Activated T-cell treated with anti-CD3 and anti-CD28 coated beads, Interleukin-2, amount 50 U/mL, for 48 hours (primary cell): Measurements from ENCODE around the gene OR5AU1.

Experiments
- DNase-seq, 2 experiments: peaks; one replicate each; pipeline ENCODE4 v3.0.0-alpha.2; 2020

The OR5AU1 gene

GRCh38 chr14:21155963-21156362, at the start of gene OR5AU1:
TSS of gene OR5AU1 (minus strand) at chr14:21156063. CDS start at chr14:21155872, 191 bp downstream.
- no peak for DNase-seq

- no peak for DNase-seq
These were observed 49.3 kb upstream of the OR5AU1 start for GRCh38 chr14:21205026-21205677.

GRCh38 chr14:21204167-21205025, 48.5 kb upstream of the OR5AU1 start:
- no peak for DNase-seq

GRCh38 chr14:21203470-21204166, 47.8 kb upstream of the OR5AU1 start:
- no peak for DNase-seq

GRCh38 chr14:21202463-21203358, 46.8 kb upstream of the OR5AU1 start:
- no peak for DNase-seq

GRCh38 chr14:21201732-21202462, 46.0 kb upstream of the OR5AU1 start:
- DNase-seq = no peak

- DNase-seq = no peak
These were observed 45.0 kb upstream of the OR5AU1 start for GRCh38 chr14:21200752-21201461.

GRCh38 chr14:21199611-21200560, 44.0 kb upstream of the OR5AU1 start:
- no peak for DNase-seq

GRCh38 chr14:21197418-21198205, 41.7 kb upstream of the OR5AU1 start:
- no peak for DNase-seq

GRCh38 chr14:21194597-21194996, 38.7 kb upstream of the OR5AU1 start:
- DNase-seq = no peak

- no peak for DNase-seq
These were observed 37.1 kb upstream of the OR5AU1 start for GRCh38 chr14:21192875-21193535.

GRCh38 chr14:21192447-21192822, 36.6 kb upstream of the OR5AU1 start:
- DNase-seq = no peak

- peak; percentile 69 to 79 for DNase-seq
These were observed 36.1 kb upstream of the OR5AU1 start for GRCh38 chr14:21191809-21192446.

GRCh38 chr14:21191261-21191808, 35.5 kb upstream of the OR5AU1 start:
- no peak for DNase-seq

- no peak for DNase-seq
These were observed 29.6 kb upstream of the OR5AU1 start for GRCh38 chr14:21185491-21185890.

GRCh38 chr14:21184254-21184653, 28.4 kb upstream of the OR5AU1 start:
- no peak for DNase-seq

GRCh38 chr14:21182166-21182565, 26.3 kb upstream of the OR5AU1 start:
- no peak for DNase-seq

GRCh38 chr14:21171128-21171527, 15.3 kb upstream of the OR5AU1 start:
- DNase-seq = no peak
